DMS153 treated with DMSO at 0.1 percent for 48 hours (cell line): ENCODE measurements around the gene SERPINC1.
A peak's percentile ranks its signal among the peaks of the same experiment; 100 is the strongest.
"Not testable (repeated sequence)": the region's sequence is repeated elsewhere in the genome, so short reads cannot be mapped to it uniquely, and the experiment has no call there.

Experiments used
- DNase-seq: peaks from one replicate; lab custom pipeline; 2025; ENCODE audit not compliant: unreplicated experiment; lab: John Stamatoyannopoulos, UW

Gene SERPINC1

GRCh38 chr1:173893611-173894010 lies 23.5 kb downstream of the SERPINC1 start:
- DNase-seq, result no peak

- DNase-seq, result no peak
Observed at GRCh38 chr1:173889885-173890284, 27.2 kb downstream of the SERPINC1 start.

- no peak for DNase-seq
Observed at GRCh38 chr1:173888749-173889148, 28.4 kb downstream of the SERPINC1 start.

- no peak for DNase-seq
Observed at GRCh38 chr1:173887627-173888026, 29.5 kb downstream of the SERPINC1 start.

GRCh38 chr1:173886746-173887611 lies 30.1 kb downstream of the SERPINC1 start:
- DNase-seq, result no peak

GRCh38 chr1:173884701-173885100 lies 32.4 kb downstream of the SERPINC1 start:
- no peak for DNase-seq

GRCh38 chr1:173881117-173881516 lies 36.0 kb downstream of the SERPINC1 start:
- DNase-seq, result not testable (repeated sequence)

- DNase-seq, result no peak
Observed at GRCh38 chr1:173878251-173878650, 38.9 kb downstream of the SERPINC1 start.

- DNase-seq, result no peak
Observed at GRCh38 chr1:173876732-173877131, 40.4 kb downstream of the SERPINC1 start.

- DNase-seq, result no peak
Observed at GRCh38 chr1:173871500-173871899, 45.6 kb downstream of the SERPINC1 start.

- no peak for DNase-seq
Observed at GRCh38 chr1:173871091-173871490, 46.0 kb downstream of the SERPINC1 start.

- DNase-seq, result no peak
Observed at GRCh38 chr1:173870252-173871075, 46.7 kb downstream of the SERPINC1 start.

GRCh38 chr1:173869021-173869359 lies 48.1 kb downstream of the SERPINC1 start:
- DNase-seq, result no peak

- DNase-seq, result peak; percentile 94
Observed at GRCh38 chr1:173868266-173869020, 48.7 kb downstream of the SERPINC1 start, which contains the start of gene ZBTB37. Gene ZBTB37, plus strand, starts transcription at chr1:173868380. Its CDS starts 1,846 bp downstream, at chr1:173870226.

GRCh38 chr1:173867753-173868265 lies 49.3 kb downstream of the SERPINC1 start, which contains the start of gene GAS5:
Gene GAS5, minus strand, starts transcription at chr1:173867989.
- DNase-seq, result peak; percentile 99

GRCh38 chr1:173867141-173867752 lies 49.9 kb downstream of the SERPINC1 start:
- no peak for DNase-seq

- no peak for DNase-seq
Observed at GRCh38 chr1:173866413-173867115, 50.6 kb downstream of the SERPINC1 start.

- DNase-seq, result no peak
Observed at GRCh38 chr1:173865468-173866164, 51.5 kb downstream of the SERPINC1 start.

- no peak for DNase-seq
Observed at GRCh38 chr1:173864179-173864867, 52.8 kb downstream of the SERPINC1 start.
